ENCODE data around the gene PLAAT3. TPM values are rescaled to one million over a fixed set of nuclear protein-coding genes. Genes with fewer than 3 reads are reported as not detected.

Gene PLAAT3
- total RNA-seq, 6 experiments from 2014 or later = 24.4 to 76.1 (median 52.2) TPM

DNA sequence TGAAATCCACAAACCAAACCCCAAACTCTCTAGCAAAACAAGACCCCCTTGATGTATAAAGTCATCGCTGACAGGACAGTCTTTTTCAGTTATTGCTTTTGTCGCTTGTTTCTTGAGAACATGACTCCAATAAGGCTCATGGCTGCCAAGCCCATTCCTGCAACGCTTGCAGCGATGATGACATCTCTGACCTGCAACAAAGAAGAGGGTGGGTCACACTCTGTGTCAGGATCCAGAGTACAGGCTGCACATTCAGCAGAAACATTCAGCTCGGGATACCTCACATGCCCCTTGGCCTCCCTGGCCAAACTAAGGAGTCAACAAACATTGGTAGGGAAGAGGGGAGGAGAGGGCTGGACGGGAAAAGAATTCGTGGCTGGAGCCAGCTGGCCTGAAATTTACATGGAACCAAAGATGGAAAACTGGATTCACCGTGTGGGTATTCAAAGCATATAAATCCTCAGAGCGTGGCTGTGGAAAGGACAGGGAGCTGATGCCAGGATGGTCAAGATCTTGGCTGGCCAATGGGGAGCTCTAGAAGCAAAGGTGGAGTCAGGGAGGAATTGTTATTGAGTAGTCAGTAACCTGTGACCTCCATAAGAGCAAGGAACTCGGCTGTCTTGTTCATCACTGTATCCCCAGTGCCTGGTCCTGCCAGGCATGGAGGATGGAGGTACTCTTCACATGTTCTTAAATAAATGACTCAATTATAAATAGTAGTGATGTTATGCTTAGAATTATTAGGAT, 39.2 kb downstream of the PLAAT3 start:
- intact Hi-C loops (cut with DNase I) = no loop called here
- TF ChIP-seq POLR2A (IDR thresholded peaks at IDR 0.05) = no peak
- TF ChIP-seq, protein P1, sequence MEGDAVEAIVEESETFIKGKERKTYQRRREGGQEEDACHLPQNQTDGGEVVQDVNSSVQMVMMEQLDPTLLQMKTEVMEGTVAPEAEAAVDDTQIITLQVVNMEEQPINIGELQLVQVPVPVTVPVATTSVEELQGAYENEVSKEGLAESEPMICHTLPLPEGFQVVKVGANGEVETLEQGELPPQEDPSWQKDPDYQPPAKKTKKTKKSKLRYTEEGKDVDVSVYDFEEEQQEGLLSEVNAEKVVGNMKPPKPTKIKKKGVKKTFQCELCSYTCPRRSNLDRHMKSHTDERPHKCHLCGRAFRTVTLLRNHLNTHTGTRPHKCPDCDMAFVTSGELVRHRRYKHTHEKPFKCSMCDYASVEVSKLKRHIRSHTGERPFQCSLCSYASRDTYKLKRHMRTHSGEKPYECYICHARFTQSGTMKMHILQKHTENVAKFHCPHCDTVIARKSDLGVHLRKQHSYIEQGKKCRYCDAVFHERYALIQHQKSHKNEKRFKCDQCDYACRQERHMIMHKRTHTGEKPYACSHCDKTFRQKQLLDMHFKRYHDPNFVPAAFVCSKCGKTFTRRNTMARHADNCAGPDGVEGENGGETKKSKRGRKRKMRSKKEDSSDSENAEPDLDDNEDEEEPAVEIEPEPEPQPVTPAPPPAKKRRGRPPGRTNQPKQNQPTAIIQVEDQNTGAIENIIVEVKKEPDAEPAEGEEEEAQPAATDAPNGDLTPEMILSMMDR (IDR thresholded peaks at IDR 0.05) = no peak
- Histone ChIP-seq H3K4me3 (peak overlapping the region in 2 of 3 donors; percentile 29 to 36), H3K9me3 (no peaks in the 10 kb centered on the region), H3K27me3 (no peaks in the 10 kb centered on the region), H3K4me1 (peaks cover 0 to 19% (median 4%) of the 10 kb centered on the region in 4 donors), H3K27ac (peak overlapping the region; percentile 19 to 66 (median 62)), H3K36me3 (no peaks in the 10 kb centered on the region)
- 18% methylated on average over 10 of the region's 10 CpGs for WGBS (ENCODE audit: insufficient coverage, low coverage, low lambda C conversion rate, missing lambda C conversion rate)
- ATAC-seq = peak; percentile 90 to 97 (median 95)
- DNase-seq = peak; percentile 45 to 89 (median 85)

DNA sequence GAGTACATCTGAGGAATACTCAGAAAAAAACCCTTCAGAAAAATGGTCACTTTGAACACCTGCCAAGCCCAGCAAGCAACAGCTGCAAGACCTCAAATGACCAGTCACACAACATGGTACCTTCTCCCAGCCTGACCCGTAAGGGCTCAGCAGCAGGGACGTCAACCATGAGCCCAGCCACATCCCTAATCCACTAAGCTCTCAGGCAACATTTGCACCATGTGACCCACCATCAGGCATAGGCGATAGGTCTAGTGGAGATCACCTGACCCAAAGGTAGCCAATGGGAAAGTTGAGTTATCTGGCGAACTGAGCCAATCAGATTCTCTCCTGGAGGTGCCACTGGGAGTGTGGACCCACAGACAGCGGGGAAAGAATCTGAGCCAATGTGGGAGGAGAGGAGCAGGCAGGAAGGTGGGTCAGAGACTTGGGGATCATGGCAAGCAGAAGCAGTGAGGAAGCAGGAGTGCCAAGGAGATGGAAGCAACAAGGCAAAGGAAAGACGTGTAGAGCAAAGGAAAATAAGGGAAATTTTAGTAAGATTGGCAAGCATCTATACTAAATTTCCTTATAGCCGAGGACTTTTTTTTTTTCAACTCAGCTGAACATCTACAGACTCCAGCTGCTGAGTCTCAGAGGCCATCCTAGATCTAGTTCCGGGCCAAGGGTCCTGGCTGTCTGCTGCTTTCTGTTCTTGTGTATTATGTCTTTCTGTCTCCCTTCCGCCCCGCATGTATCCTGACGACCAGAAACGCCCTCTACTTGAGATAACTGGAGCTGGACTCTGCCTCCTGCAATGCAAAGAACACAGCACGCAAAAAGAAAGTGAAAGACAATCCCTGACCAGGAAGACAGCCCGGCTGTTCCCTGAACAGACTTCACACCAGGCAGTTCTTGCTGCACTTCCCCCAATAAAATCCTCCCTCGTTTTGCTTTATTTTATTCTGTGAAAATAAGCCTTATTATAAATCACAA, 40.1 kb downstream of the PLAAT3 start:
- 22% methylated on average over 12 of the region's 15 CpGs for WGBS (ENCODE audit: insufficient coverage, low coverage, low lambda C conversion rate, missing lambda C conversion rate)
- TF ChIP-seq, protein P1 (IDR thresholded peaks at IDR 0.05) = peak in 1 of 4 donors; percentile 16
- TF ChIP-seq POLR2A (IDR thresholded peaks at IDR 0.05) = no peak
- ATAC-seq (peak; percentile 83 to 95 (median 92)), DNase-seq (peak in 2 of 3 donors; percentile 59 to 62)
- Histone ChIP-seq H3K4me1 (peaks cover 0 to 19% (median 4%) of the 10 kb centered on the region in 4 donors), H3K27ac (peak overlapping the region; percentile 19 to 66 (median 62)), H3K9me3 (no peaks in the 10 kb centered on the region), H3K36me3 (no peaks in the 10 kb centered on the region), H3K27me3 (no peaks in the 10 kb centered on the region), H3K4me3 (peak overlapping the region in 2 of 3 donors; percentile 29 to 36)
- intact Hi-C loops (cut with DNase I) = no loop called here

DNA sequence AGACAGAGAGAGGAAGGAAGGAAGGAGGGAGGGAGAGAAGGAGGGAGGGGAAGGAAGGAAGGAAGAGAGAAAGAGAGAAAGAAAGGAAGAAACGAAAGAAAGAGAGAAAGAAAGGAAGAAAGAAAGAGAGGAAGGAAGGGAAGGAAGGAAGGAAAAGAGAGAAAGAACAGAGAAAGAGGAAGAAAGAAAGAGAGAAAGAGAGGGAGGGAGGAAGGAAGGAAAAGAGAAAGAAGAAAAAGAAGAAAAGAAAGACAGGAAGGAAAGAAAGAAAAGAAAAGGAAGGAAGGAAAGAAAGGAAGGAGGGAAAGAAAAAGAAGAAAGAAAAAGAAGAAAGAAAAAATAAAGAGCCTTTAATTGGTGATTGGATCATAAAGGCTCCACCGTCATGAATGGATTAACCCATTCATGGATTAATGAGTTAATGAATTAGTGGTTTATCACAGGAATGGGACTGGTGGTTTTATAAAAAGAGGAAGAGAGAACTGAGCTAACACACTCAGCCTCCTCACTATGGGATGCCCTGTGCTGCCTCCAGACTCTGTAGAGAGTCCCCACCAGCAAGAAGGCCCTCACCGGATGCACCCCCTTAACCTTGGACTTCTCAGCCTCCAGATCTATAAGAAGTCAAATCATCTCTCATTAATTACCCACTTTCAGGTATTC, 42.1 kb downstream of the PLAAT3 start:
- intact Hi-C loops (cut with DNase I) = no loop called here
- Histone ChIP-seq H3K27me3 (no peaks in the 10 kb centered on the region), H3K4me3 (no peak overlapping the region), H3K4me1 (peaks cover 0 to 31% (median 4%) of the 10 kb centered on the region in 4 donors), H3K27ac (no peak overlapping the region), H3K9me3 (no peaks in the 10 kb centered on the region), H3K36me3 (no peaks in the 10 kb centered on the region)
- no peak for TF ChIP-seq POLR2A (IDR thresholded peaks at IDR 0.05)
- TF ChIP-seq, protein P1 (IDR thresholded peaks at IDR 0.05) = no peak
- WGBS (ENCODE audit: insufficient coverage, low coverage, low lambda C conversion rate, missing lambda C conversion rate) = 65% methylated on average over 3 of the region's 3 CpGs
- no peak for ATAC-seq
- DNase-seq = no peak

DNA sequence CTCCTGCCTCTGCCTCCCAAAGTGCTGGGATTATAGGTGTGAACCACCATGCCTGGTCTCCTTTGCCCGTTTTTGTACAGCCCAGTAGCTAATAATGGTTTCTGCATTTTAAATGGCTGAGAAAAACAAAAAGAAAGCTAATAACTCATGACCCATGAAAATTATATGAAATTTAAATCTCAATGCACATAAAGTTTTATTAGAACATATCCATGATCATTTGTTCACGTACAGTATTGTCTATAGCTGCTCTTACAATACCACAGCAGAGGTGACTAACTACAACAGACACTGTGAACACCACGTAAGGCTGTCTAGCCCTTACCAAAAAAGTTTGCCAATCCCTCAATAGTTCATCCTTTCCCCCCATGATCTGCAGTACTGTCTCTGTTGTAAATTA, 44.7 kb downstream of the PLAAT3 start:
- ATAC-seq = no peak
- DNase-seq = no peak
- 86% methylated on average over 3 of the region's 3 CpGs for WGBS (ENCODE audit: insufficient coverage, low coverage, low lambda C conversion rate, missing lambda C conversion rate)
- H3K27me3 ChIP-seq = no peaks in the 10 kb centered on the region
- peaks cover 0 to 24% (median under 1%) of the 10 kb centered on the region in 4 donors for H3K4me1 ChIP-seq
- H3K36me3 ChIP-seq = no peaks in the 10 kb centered on the region
- no peak overlapping the region for H3K27ac ChIP-seq
- TF ChIP-seq, protein P1 (IDR thresholded peaks at IDR 0.05) = no peak
- no peak for TF ChIP-seq POLR2A (IDR thresholded peaks at IDR 0.05)
- no peaks in the 10 kb centered on the region for H3K9me3 ChIP-seq
- no peak overlapping the region for H3K4me3 ChIP-seq
- intact Hi-C loops (cut with DNase I) = no loop called here

Data from right lobe of liver (tissue), 6 donors.